DOHH2 (cell line): Measurements from ENCODE around the gene TFF3.

Source experiments
- EZH2phosphoT487 ChIP-seq: fragments of 200-600 bp; sonication (generic); IDR thresholded peaks from 2 replicates; pipeline ENCODE4 v1.6.1; 2017; ENCODE audit warnings: borderline replicate concordance, mild to moderate bottlenecking, antibody characterized with exemption, low read length, moderate library complexity, mixed read lengths
- TF ChIP-seq, protein P1 (sequence below): fragments of 200-600 bp; sonication (generic); IDR thresholded peaks from one replicate; pipeline ENCODE4 v1.5.1; 2014; ENCODE audit warnings: antibody characterized with exemption, mild to moderate bottlenecking, low read depth, low read length; ENCODE audit not compliant: poor library complexity, severe bottlenecking

DNA sequence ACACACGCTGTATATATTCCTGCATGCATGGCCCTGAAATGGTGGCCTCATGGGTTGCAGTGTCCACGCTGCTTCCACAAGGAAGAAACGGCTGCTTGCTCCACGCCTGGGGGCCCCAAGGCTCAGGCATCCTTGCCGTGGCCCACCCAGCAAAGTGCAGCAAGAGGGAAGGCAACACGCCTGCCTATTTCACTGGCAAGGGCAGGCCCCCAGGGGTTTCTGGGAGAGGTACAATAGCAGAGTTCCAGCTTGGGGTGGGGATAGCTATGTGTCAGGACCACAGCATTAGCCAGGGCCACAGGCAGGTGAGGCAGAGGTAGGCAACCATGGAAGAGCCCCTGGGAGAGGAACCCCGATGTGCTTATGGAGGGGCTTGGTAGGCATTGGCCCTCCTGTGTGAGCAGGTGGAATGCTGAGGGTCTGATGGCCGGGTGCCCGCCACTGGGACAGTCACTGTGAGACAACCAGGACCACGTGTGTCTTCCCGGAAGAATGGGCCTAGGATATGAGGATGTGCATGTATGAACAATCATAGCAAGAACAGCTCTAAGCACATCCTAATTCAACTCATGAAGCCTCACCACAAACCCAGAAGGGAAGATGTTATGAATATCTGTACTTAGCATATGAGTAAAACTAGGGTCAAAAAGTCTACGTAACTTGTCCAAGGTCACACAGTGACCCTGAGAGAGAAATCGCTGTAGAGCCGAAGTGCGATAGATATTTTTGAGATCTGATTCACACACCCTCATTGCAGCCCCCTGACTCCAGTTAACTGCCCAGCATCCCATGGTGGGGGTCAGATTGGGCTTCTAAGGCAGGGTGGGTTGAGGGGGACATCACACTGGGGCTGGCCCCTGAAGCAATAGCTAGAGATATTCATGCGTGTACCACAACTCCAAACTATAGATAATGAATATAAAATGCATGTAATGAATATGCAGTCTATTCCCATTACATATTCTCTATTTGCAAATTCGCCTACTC lies 23.8 kb upstream of the TFF3 start:
- TF ChIP-seq EZH2phosphoT487 = no peak
- TF ChIP-seq, protein P1, sequence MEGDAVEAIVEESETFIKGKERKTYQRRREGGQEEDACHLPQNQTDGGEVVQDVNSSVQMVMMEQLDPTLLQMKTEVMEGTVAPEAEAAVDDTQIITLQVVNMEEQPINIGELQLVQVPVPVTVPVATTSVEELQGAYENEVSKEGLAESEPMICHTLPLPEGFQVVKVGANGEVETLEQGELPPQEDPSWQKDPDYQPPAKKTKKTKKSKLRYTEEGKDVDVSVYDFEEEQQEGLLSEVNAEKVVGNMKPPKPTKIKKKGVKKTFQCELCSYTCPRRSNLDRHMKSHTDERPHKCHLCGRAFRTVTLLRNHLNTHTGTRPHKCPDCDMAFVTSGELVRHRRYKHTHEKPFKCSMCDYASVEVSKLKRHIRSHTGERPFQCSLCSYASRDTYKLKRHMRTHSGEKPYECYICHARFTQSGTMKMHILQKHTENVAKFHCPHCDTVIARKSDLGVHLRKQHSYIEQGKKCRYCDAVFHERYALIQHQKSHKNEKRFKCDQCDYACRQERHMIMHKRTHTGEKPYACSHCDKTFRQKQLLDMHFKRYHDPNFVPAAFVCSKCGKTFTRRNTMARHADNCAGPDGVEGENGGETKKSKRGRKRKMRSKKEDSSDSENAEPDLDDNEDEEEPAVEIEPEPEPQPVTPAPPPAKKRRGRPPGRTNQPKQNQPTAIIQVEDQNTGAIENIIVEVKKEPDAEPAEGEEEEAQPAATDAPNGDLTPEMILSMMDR = no peak
